HepG2 (cell line): ENCODE measurements around the gene PRMT7. TPM values are rescaled to one million over a fixed set of nuclear protein-coding genes. Genes with fewer than 3 reads are reported as not detected.

Experiments used
- AKAP8 ChIP-seq: sonication (generic); formaldehyde crosslinking; IDR thresholded peaks from 2 replicates; pipeline ENCODE4 v1.5.1; 2020; ENCODE audit warnings: mild to moderate bottlenecking, missing genetic modification reagents
- CEBPG ChIP-seq: IDR thresholded peaks from 2 replicates; pipeline ENCODE4 v1.6.1; 2016
- ELF1 ChIP-seq: sonication (generic); formaldehyde crosslinking; IDR thresholded peaks from 2 replicates; pipeline ENCODE4 v1.4.0; 2020; ENCODE audit warnings: missing genetic modification reagents
- FOXK1 ChIP-seq: sonication (generic); formaldehyde crosslinking; IDR thresholded peaks from 2 replicates; pipeline ENCODE4 v1.4.0; 2020; ENCODE audit warnings: low read depth, missing genetic modification reagents, borderline replicate concordance
- KDM6A ChIP-seq: IDR thresholded peaks from 2 replicates; pipeline ENCODE4 v1.6.1; 2016; ENCODE audit warnings: low read depth
- KLF13 ChIP-seq: sonication (generic); formaldehyde crosslinking; IDR thresholded peaks from 2 replicates; pipeline ENCODE4 v1.4.0; 2020; ENCODE audit warnings: mild to moderate bottlenecking, missing genetic modification reagents
- MBD4 ChIP-seq: IDR thresholded peaks from 2 replicates; pipeline ENCODE4 v1.6.1; 2012; ENCODE audit warnings: low read length, inconsistent platforms, borderline replicate concordance
- NFKBIZ ChIP-seq: IDR thresholded peaks from 2 replicates; pipeline ENCODE4 v1.6.1; 2018; ENCODE audit warnings: missing genetic modification reagents, missing compliant biosample characterization
- NFYC ChIP-seq: IDR thresholded peaks from 2 replicates; pipeline ENCODE4 v1.6.1; 2016; ENCODE audit warnings: missing genetic modification reagents, missing compliant biosample characterization
- NRL ChIP-seq: sonication (generic); formaldehyde crosslinking; IDR thresholded peaks from 2 replicates; pipeline ENCODE4 v1.5.0; 2020; ENCODE audit warnings: missing genetic modification reagents, mild to moderate bottlenecking, moderate library complexity, borderline replicate concordance
- PHF21A ChIP-seq: sonication (generic); formaldehyde crosslinking; IDR thresholded peaks from 2 replicates; pipeline ENCODE4 v1.5.0; 2020; ENCODE audit warnings: mild to moderate bottlenecking, missing genetic modification reagents
- RAD21 ChIP-seq: fragments of 450-650 bp; formaldehyde crosslinking; IDR thresholded peaks from 2 replicates; pipeline ENCODE4 v1.5.0; 2020; ENCODE audit warnings: mild to moderate bottlenecking
- SUZ12 ChIP-seq: fragments of 150-350 bp; IDR thresholded peaks from 2 replicates; pipeline ENCODE4 v1.6.1; 2014; ENCODE audit warnings: low read depth, low read length
- TAF15 ChIP-seq: fragments of 200-400 bp; formaldehyde crosslinking; IDR thresholded peaks from one replicate; pipeline ENCODE4 v1.6.1; 2018; ENCODE audit warnings: mild to moderate bottlenecking, low read depth, low read length; ENCODE audit not compliant: poor library complexity, severe bottlenecking
- ZFYVE20 ChIP-seq: sonication (generic); formaldehyde crosslinking; IDR thresholded peaks from 2 replicates; pipeline ENCODE4 v1.8.0; 2023; ENCODE audit warnings: low read depth, mild to moderate bottlenecking, moderate library complexity, missing genetic modification reagents, borderline replicate concordance
- ZKSCAN8 ChIP-seq: IDR thresholded peaks from 2 replicates; pipeline ENCODE4 v1.6.1; 2016; ENCODE audit warnings: borderline replicate concordance, missing genetic modification reagents, missing compliant biosample characterization
- ZNF263 ChIP-seq: sonication (generic); formaldehyde crosslinking; IDR thresholded peaks from 2 replicates; pipeline ENCODE4 v1.4.0; 2020; ENCODE audit warnings: missing genetic modification reagents
- polyA plus RNA-seq, 8 experiments: library from polyadenylated mRNA; depleted of rRNA in 3 of 8; stranded (reverse) in 7 of 8; unstranded in 1 of 8; fragments of >200 nt; fragmentation: Illumina TruSeq in 4 of 8; extraction: Trizol in 4 of 8; gene quantifications; 2 replicates each; pipeline versions ENCODE4 v1.2.1 to v1.2.3, GENCODE V29; 2011 to 2016; ENCODE audit warnings: low read depth in 4 of 8, missing spikeins in 1 of 8, mixed read lengths in 1 of 8; ENCODE audit not compliant: insufficient read depth in 1 of 8
- total RNA-seq, 5 experiments: library from RNA; depleted of rRNA; stranded (reverse); fragments of >200 nt; fragmentation: Illumina TruSeq; extraction: Trizol; gene quantifications; 2 replicates each; pipeline ENCODE4 v1.2.3, GENCODE V29; 2016; ENCODE audit warnings: low read depth in 1 of 5
- TF ChIP-seq, protein P1 (sequence below), 2 experiments: sonication (generic) in 1 of 2; formaldehyde crosslinking in 1 of 2; IDR thresholded peaks; 2 replicates each; pipeline versions ENCODE4 v1.4.0 to v1.6.1; 2018 to 2020; ENCODE audit warnings: missing genetic modification reagents in 2 of 2, borderline replicate concordance in 1 of 2, low read depth in 1 of 2, mild to moderate bottlenecking in 1 of 2, missing biosample characterization in 1 of 2
- TF ChIP-seq, protein P2 (sequence below): sonication (generic); formaldehyde crosslinking; IDR thresholded peaks from 2 replicates; pipeline ENCODE4 v1.4.0; 2020; ENCODE audit warnings: missing genetic modification reagents
- TF ChIP-seq, protein P3 (sequence below): sonication (generic); formaldehyde crosslinking; IDR thresholded peaks from 2 replicates; pipeline ENCODE4 v1.8.0; 2023; ENCODE audit warnings: mild to moderate bottlenecking, missing genetic modification reagents
- TF ChIP-seq, protein P4 (sequence below): sonication (generic); formaldehyde crosslinking; IDR thresholded peaks from 2 replicates; pipeline ENCODE4 v1.9.0; 2022; ENCODE audit warnings: low read depth, missing genetic modification reagents
- TF ChIP-seq, protein P5 (sequence below): IDR thresholded peaks from 2 replicates; pipeline ENCODE4 v1.6.1; 2016; ENCODE audit warnings: missing compliant biosample characterization, missing genetic modification reagents, borderline replicate concordance

The PRMT7 gene
- total and polyA plus RNA-seq, 2 of the 13 experiments (the other 11 are each of a cell fraction or from before 2014, with no cell fraction given): 47.5 to 55.0 TPM

DNA sequence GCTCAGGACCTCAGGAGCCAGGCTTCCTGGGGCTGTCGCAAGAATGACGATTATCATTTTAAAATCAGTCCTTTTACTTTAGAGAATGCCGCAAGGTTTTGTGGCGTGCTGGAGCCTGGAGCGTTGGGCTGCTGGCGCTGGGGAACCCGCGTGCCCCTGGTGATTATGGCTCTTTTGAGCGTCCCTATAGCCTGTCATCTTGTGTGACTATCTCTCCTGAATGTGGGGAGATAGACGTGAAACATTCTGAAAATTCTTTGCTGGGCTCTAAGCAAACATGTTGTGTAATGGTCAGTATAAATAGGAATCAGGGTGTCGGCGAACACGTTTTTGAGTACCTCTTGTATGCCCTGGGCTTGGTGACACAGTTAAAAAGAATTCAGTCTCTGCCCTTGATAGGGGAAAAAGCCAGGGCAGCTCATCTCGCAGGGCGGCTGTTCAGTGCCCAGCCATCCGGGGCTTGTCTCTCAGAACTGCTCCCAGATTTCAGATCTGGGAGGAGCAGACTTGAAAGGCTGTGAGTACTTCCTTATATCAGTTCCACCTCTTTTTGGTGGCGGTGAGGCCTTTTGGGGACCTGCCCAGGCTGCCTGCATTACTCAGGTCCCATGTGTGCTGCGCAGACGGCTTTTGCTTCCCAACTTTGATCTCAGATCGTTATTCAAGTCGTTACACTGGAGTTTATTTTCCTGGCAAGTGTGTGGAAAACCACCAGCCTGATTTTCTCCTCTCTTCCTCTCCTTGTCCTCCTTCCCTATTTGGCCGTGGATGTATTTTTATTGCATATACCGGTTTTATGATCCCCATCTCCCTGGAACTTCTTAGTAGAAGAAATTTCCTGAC is 45.5 kb upstream of the PRMT7 start (continued):
- TF ChIP-seq, protein P1, sequence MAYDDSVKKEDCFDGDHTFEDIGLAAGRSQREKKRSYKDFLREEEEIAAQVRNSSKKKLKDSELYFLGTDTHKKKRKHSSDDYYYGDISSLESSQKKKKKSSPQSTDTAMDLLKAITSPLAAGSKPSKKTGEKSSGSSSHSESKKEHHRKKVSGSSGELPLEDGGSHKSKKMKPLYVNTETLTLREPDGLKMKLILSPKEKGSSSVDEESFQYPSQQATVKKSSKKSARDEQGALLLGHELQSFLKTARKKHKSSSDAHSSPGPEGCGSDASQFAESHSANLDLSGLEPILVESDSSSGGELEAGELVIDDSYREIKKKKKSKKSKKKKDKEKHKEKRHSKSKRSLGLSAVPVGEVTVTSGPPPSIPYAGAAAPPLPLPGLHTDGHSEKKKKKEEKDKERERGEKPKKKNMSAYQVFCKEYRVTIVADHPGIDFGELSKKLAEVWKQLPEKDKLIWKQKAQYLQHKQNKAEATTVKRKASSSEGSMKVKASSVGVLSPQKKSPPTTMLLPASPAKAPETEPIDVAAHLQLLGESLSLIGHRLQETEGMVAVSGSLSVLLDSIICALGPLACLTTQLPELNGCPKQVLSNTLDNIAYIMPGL (CRISPR knock-in tag; IDR thresholded peaks at IDR 0.05; ENCODE audit: borderline replicate concordance in 1 of 2, low read depth in 1 of 2): peak; percentile 41 to 45; a peak in 2 of 4 replicates
- TF ChIP-seq FOXK1 (CRISPR knock-in tag): peak; percentile 81; the same call in 1 of the 2 replicates
- TF ChIP-seq, protein P2, sequence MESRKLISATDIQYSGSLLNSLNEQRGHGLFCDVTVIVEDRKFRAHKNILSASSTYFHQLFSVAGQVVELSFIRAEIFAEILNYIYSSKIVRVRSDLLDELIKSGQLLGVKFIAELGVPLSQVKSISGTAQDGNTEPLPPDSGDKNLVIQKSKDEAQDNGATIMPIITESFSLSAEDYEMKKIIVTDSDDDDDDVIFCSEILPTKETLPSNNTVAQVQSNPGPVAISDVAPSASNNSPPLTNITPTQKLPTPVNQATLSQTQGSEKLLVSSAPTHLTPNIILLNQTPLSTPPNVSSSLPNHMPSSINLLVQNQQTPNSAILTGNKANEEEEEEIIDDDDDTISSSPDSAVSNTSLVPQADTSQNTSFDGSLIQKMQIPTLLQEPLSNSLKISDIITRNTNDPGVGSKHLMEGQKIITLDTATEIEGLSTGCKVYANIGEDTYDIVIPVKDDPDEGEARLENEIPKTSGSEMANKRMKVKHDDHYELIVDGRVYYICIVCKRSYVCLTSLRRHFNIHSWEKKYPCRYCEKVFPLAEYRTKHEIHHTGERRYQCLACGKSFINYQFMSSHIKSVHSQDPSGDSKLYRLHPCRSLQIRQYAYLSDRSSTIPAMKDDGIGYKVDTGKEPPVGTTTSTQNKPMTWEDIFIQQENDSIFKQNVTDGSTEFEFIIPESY (CRISPR knock-in tag): no peak
- no peak for TF ChIP-seq SUZ12
- no peak for TF ChIP-seq KLF13 (CRISPR knock-in tag)
- TF ChIP-seq, protein P3, sequence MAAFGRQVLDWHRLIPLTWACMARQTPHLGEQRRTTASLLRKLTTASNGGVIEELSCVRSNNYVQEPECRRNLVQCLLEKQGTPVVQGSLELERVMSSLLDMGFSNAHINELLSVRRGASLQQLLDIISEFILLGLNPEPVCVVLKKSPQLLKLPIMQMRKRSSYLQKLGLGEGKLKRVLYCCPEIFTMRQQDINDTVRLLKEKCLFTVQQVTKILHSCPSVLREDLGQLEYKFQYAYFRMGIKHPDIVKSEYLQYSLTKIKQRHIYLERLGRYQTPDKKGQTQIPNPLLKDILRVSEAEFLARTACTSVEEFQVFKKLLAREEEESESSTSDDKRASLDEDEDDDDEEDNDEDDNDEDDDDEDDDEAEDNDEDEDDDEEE: 0 out of 2 replicates have a peak, but pooled peaks have one; percentile 24
- TF ChIP-seq ZNF263 (CRISPR knock-in tag): peak; percentile 21; the same call in 1 of the 2 replicates
- peak; percentile 51; the same call in 1 of the 2 replicates for TF ChIP-seq ELF1 (CRISPR knock-in tag)
- no peak for TF ChIP-seq ZFYVE20
- TF ChIP-seq ZKSCAN8 (CRISPR knock-in tag): peak; percentile 99
- 0 out of 2 replicates have a peak, but pooled peaks have one; percentile 8 for TF ChIP-seq RAD21 (CRISPR knock-in tag)
- TF ChIP-seq, protein P4, sequence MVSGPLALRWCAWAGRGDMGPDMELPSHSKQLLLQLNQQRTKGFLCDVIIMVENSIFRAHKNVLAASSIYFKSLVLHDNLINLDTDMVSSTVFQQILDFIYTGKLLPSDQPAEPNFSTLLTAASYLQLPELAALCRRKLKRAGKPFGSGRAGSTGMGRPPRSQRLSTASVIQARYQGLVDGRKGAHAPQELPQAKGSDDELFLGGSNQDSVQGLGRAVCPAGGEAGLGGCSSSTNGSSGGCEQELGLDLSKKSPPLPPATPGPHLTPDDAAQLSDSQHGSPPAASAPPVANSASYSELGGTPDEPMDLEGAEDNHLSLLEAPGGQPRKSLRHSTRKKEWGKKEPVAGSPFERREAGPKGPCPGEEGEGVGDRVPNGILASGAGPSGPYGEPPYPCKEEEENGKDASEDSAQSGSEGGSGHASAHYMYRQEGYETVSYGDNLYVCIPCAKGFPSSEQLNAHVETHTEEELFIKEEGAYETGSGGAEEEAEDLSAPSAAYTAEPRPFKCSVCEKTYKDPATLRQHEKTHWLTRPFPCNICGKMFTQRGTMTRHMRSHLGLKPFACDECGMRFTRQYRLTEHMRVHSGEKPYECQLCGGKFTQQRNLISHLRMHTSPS (CRISPR knock-in tag): peak; percentile 89
- no peak for TF ChIP-seq TAF15
- TF ChIP-seq CEBPG: peak; percentile 94
- TF ChIP-seq MBD4: no peak
- peak; percentile 92; the same call in 1 of the 2 replicates for TF ChIP-seq NFKBIZ
- TF ChIP-seq KDM6A (CRISPR knock-in tag): peak; percentile 63
- TF ChIP-seq, protein P5, sequence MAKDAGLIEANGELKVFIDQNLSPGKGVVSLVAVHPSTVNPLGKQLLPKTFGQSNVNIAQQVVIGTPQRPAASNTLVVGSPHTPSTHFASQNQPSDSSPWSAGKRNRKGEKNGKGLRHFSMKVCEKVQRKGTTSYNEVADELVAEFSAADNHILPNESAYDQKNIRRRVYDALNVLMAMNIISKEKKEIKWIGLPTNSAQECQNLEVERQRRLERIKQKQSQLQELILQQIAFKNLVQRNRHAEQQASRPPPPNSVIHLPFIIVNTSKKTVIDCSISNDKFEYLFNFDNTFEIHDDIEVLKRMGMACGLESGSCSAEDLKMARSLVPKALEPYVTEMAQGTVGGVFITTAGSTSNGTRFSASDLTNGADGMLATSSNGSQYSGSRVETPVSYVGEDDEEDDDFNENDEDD: no peak
- peak; percentile 78; the same call in 1 of the 2 replicates for TF ChIP-seq NRL
- TF ChIP-seq PHF21A: peak; percentile 99
- TF ChIP-seq AKAP8 (CRISPR knock-in tag): no peak
- TF ChIP-seq NFYC (CRISPR knock-in tag): no peak
